Left ventricle myocardium inferior (tissue), 1 donor: Measurements from ENCODE around the gene FADS3. TPM values are rescaled to one million over a fixed set of nuclear protein-coding genes. Genes with fewer than 3 reads are reported as not detected.

Source experiments
- DNase-seq: peaks from one replicate; pipeline ENCODE4 v3.0.0-alpha.2; 2020
- H3K27ac ChIP-seq: fragments of 200-600 bp; replicated peaks from 2 replicates; pipeline ENCODE4 v1.8.0; 2021
- H3K27me3 ChIP-seq: fragments of 200-600 bp; 2 replicates; pipeline ENCODE4 v1.8.0; 2021; ENCODE audit warnings: low read depth
- H3K36me3 ChIP-seq: fragments of 200-600 bp; 2 replicates; pipeline ENCODE4 v1.8.0; 2021
- H3K4me1 ChIP-seq: fragments of 200-600 bp; 2 replicates; pipeline ENCODE4 v1.8.0; 2021
- H3K4me3 ChIP-seq: fragments of 200-600 bp; 2 replicates; pipeline ENCODE4 v1.8.0; 2021; ENCODE audit warnings: mild to moderate bottlenecking, moderate library complexity
- H3K9me3 ChIP-seq: fragments of 200-600 bp; replicated peaks from 2 replicates; pipeline ENCODE4 v1.8.0; 2021
- intact Hi-C: fragments of 100-400 bp; cut with micrococcal nuclease; formaldehyde crosslinking; loops from one replicate; pipeline ENCODE4 v1.11.0; 2022
- total RNA-seq: library from RNA; stranded (reverse); fragmentation: NEBNext Ultra II Directional; extraction: Animal tissue kit (Norgen Biotek cat#: 25700); gene quantifications from one replicate; pipeline ENCODE4 v1.2.1, GENCODE V29; 2021
- TF ChIP-seq, protein P1 (sequence below): fragments of 200-600 bp; IDR thresholded peaks from 2 replicates; pipeline ENCODE4 v1.8.0; 2021; ENCODE audit warnings: antibody characterized with exemption, mild to moderate bottlenecking, borderline replicate concordance
- donor health status: DM: no; HTN: yes; CAD: no; lungs with severe emphysema.

The FADS3 gene
- total RNA-seq, 1 donor from 2014 or later, result 65.5 TPM

GRCh38 chr11:61860054-61860903 is 31.1 kb downstream of the FADS3 start:
- H3K4me1 ChIP-seq, result peaks cover 29% of the 10 kb centered on the region
- TF ChIP-seq, protein P1, sequence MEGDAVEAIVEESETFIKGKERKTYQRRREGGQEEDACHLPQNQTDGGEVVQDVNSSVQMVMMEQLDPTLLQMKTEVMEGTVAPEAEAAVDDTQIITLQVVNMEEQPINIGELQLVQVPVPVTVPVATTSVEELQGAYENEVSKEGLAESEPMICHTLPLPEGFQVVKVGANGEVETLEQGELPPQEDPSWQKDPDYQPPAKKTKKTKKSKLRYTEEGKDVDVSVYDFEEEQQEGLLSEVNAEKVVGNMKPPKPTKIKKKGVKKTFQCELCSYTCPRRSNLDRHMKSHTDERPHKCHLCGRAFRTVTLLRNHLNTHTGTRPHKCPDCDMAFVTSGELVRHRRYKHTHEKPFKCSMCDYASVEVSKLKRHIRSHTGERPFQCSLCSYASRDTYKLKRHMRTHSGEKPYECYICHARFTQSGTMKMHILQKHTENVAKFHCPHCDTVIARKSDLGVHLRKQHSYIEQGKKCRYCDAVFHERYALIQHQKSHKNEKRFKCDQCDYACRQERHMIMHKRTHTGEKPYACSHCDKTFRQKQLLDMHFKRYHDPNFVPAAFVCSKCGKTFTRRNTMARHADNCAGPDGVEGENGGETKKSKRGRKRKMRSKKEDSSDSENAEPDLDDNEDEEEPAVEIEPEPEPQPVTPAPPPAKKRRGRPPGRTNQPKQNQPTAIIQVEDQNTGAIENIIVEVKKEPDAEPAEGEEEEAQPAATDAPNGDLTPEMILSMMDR, result no peak
- DNase-seq, result peak; percentile 82
- H3K4me3 ChIP-seq, result no peak overlapping the region
- peaks cover 11% of the 10 kb centered on the region for H3K36me3 ChIP-seq
- no peaks in the 10 kb centered on the region for H3K27me3 ChIP-seq
- H3K9me3 ChIP-seq, result no peaks in the 10 kb centered on the region
- intact Hi-C loops, result no loop called here
- H3K27ac ChIP-seq, result peak overlapping the region; percentile 81

DNA sequence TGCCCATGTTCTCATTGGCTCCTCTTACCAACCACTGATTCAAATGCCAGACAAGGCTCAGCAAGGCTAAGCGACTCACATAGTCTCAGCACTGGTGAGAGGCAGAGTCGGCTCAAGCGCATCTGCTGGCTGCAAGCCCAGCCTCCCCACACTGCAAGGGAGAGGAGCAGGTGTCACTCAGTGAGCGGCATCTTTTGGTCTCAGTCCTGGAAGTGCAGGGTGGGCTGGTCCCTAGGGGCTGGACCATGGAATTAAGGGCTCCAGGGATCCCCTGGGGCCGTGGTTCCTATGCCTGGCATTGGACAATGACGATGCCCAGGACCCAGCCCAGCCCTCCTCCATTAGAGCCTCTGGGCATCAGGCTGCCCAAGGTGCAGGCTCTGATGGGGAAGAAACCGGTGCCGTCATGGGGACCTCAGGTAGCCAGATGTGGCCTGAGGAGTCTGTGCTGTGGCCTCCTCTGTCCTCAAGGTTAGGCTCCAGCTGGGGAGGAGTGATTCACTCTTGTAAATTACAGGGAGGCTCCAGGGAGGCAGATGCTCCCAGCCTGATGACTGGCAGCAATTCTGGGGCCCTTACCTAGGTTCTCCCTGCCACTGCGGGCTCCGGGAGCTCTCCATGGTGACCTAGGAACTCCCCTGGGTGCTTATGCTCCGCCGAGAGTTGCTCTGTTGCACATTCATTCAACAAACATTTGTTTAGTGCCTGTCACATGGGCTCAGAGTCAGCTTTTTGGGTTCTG is 35.2 kb downstream of the FADS3 start:
- no peak overlapping the region for H3K4me3 ChIP-seq
- TF ChIP-seq, protein P1, result no peak
- H3K36me3 ChIP-seq, result peaks cover 7% of the 10 kb centered on the region
- no peak for DNase-seq
- intact Hi-C loops, result no loop called here
- no peaks in the 10 kb centered on the region for H3K9me3 ChIP-seq
- H3K4me1 ChIP-seq, result peaks cover 42% of the 10 kb centered on the region
- no peak overlapping the region for H3K27ac ChIP-seq
- no peaks in the 10 kb centered on the region for H3K27me3 ChIP-seq

DNA sequence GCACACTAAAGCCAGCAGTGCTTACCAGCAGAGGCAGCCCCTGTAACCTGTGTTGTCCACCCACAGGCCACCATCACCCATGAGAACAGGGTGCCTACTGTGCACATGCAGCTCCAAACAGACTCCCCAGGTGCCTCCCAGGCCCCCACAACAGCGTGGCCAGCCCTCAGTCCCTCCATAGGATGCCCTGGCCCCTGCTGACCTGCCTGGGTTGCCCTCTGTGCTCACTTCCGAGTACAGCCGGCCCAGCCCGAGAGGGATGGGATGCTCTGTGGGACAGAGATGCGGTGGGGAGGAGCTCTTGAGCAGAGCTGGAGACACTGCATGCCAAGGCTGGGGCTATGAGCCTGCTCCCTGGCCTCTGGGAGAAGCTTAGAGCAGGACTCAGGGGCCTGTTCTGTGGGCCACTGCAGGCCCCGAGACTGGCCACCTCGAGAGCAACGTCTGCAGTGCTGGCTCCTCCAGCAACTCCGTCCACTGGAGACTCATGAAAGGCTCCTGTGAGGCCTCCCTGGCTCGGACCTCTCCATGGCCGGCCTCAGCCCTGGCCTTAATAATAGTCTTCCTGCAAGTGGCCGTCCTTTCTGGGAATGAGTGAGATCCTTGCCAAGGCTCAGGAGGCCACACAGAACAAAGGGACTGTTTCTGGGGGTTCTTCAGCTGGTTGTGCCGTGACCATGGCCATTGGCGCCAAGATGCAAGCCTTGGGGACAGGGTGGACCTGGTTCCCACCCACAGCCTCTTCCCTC is 36.2 kb downstream of the FADS3 start:
- H3K36me3 ChIP-seq, result peaks cover 7% of the 10 kb centered on the region
- intact Hi-C loops, result no loop called here
- H3K9me3 ChIP-seq, result no peaks in the 10 kb centered on the region
- no peak for DNase-seq
- H3K27ac ChIP-seq, result no peak overlapping the region
- no peak overlapping the region for H3K4me3 ChIP-seq
- H3K27me3 ChIP-seq, result no peaks in the 10 kb centered on the region
- TF ChIP-seq, protein P1, result no peak
- H3K4me1 ChIP-seq, result peaks cover 41% of the 10 kb centered on the region

- TF ChIP-seq, protein P1, result no peak
- peaks cover 8% of the 10 kb centered on the region for H3K36me3 ChIP-seq
- intact Hi-C loops, result no loop called here
Measured at GRCh38 chr11:61854206-61854895, 37.0 kb downstream of the FADS3 start.

DNA sequence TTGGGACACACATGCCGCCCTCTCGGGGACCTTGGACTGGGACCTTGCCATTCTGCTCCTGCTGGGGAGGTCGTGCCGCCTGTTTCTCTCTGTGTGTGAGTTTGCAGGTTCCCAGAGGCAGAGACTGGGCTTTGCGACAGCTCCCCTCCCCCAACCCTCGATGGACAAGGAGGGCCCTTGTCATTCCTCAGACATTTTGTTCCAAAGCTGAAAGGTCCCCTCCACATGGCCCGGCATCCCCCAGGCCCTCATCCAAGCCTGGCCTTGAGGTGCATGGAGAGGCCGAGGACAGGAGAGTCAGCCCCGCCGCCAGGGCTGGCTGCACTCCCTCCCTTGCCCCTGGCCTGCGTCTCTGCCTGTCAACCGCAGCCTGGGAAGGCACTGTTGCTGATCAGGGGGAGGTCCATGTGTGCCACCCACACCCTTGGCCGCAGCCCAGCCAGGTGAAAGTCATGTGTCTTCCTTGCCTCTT is 37.6 kb downstream of the FADS3 start:
- intact Hi-C loops, result no loop called here
- DNase-seq, result no peak
- peak overlapping the region; percentile 6 for H3K27ac ChIP-seq
- peaks cover 34% of the 10 kb centered on the region for H3K4me1 ChIP-seq
- no peak overlapping the region for H3K4me3 ChIP-seq
- TF ChIP-seq, protein P1, result no peak
- no peaks in the 10 kb centered on the region for H3K27me3 ChIP-seq
- no peaks in the 10 kb centered on the region for H3K9me3 ChIP-seq
- peaks cover 15% of the 10 kb centered on the region for H3K36me3 ChIP-seq

More at GRCh38 chr11:61854206-61854895, 37.0 kb downstream of the FADS3 start:
- Histone ChIP-seq H3K9me3 (no peaks in the 10 kb centered on the region), H3K4me1 (peaks cover 34% of the 10 kb centered on the region), H3K27ac (no peak overlapping the region), H3K27me3 (no peaks in the 10 kb centered on the region), H3K4me3 (no peak overlapping the region)
- DNase-seq, result no peak
